HG03571 (cell line): ENCODE data around the gene HNF1A.

ENCODE experiments used
- ATAC-seq: cut with Tn5 transposase; IDR thresholded peaks from one replicate; pipeline ENCODE4 v1.9.1; 2021; ENCODE audit not compliant: unreplicated experiment

The HNF1A gene

GRCh38 chr12:120984351-120984898, 6.1 kb downstream of the HNF1A start:
- ATAC-seq = no peak

- no peak for ATAC-seq
These were observed 9.9 kb downstream of the HNF1A start for GRCh38 chr12:120988234-120988633.

- no peak for ATAC-seq
These were observed 10.3 kb downstream of the HNF1A start for GRCh38 chr12:120988658-120989057.

- no peak for ATAC-seq
These were observed 11.3 kb downstream of the HNF1A start for GRCh38 chr12:120989687-120990086.

GRCh38 chr12:120990487-120991055, 12.2 kb downstream of the HNF1A start:
- no peak for ATAC-seq

- ATAC-seq = no peak
These were observed 13.6 kb downstream of the HNF1A start for GRCh38 chr12:120991965-120992364.

GRCh38 chr12:120992989-120993388, 14.6 kb downstream of the HNF1A start:
- ATAC-seq = no peak

- ATAC-seq = no peak
These were observed 15.2 kb downstream of the HNF1A start for GRCh38 chr12:120993496-120993895.

- no peak for ATAC-seq
These were observed 15.7 kb downstream of the HNF1A start for GRCh38 chr12:120994059-120994458.

- no peak for ATAC-seq
These were observed 16.4 kb downstream of the HNF1A start for GRCh38 chr12:120994589-120995337.

GRCh38 chr12:120996133-120996746, 17.9 kb downstream of the HNF1A start:
- ATAC-seq = no peak

- ATAC-seq = no peak
These were observed 19.1 kb downstream of the HNF1A start for GRCh38 chr12:120997448-120997847.

GRCh38 chr12:120998435-120998834, 20.1 kb downstream of the HNF1A start:
- no peak for ATAC-seq

- no peak for ATAC-seq
These were observed 21.1 kb downstream of the HNF1A start for GRCh38 chr12:120999191-121000120.

GRCh38 chr12:121000530-121000929, 22.2 kb downstream of the HNF1A start:
- ATAC-seq = no peak

- no peak for ATAC-seq
These were observed 22.7 kb downstream of the HNF1A start for GRCh38 chr12:121001060-121001459.

GRCh38 chr12:121001841-121002483, 23.6 kb downstream of the HNF1A start:
- no peak for ATAC-seq

GRCh38 chr12:121003650-121004049, 25.3 kb downstream of the HNF1A start:
- ATAC-seq = no peak

- ATAC-seq = no peak
These were observed 26.0 kb downstream of the HNF1A start for GRCh38 chr12:121004253-121004815.

- ATAC-seq = no peak
These were observed 27.0 kb downstream of the HNF1A start for GRCh38 chr12:121005346-121005815.
